HAP-1 (cell line): Measurements from ENCODE around the gene HGF.
"Not testable (repeated sequence)": the region's sequence is repeated elsewhere in the genome, so short reads cannot be mapped to it uniquely, and the experiment has no call there.

Experiments used
- DNase-seq, 2 experiments: peaks; one replicate each; pipeline ENCODE4 v3.0.0-alpha.2; 2016 to 2020; ENCODE audit warnings: low spot score in 2 of 2
- H3K27me3 ChIP-seq: fragments of 250-450 bp; sonication (Bioruptor Pico); 2 replicates; pipeline ENCODE4 v1.5.1; 2020; ENCODE audit warnings: low read depth, mild to moderate bottlenecking, moderate library complexity
- H3K36me3 ChIP-seq: fragments of 250-450 bp; sonication (Bioruptor Pico); replicated peaks from 2 replicates; pipeline ENCODE4 v1.5.1; 2020; ENCODE audit warnings: mild to moderate bottlenecking
- H3K4me1 ChIP-seq: fragments of 250-450 bp; sonication (Bioruptor Pico); 2 replicates; pipeline ENCODE4 v1.5.1; 2020; ENCODE audit warnings: mild to moderate bottlenecking
- H3K4me3 ChIP-seq: fragments of 250-450 bp; sonication (Bioruptor Pico); 2 replicates; pipeline ENCODE4 v1.5.1; 2020; ENCODE audit warnings: mild to moderate bottlenecking, moderate library complexity
- H3K9me3 ChIP-seq: fragments of 250-450 bp; sonication (Bioruptor Pico); 2 replicates; pipeline ENCODE4 v1.5.1; 2020; ENCODE audit warnings: mild to moderate bottlenecking, moderate library complexity
- in situ Hi-C: fragments of 300-500 bp; cut with MboI; formaldehyde crosslinking; loops from 3 replicates; pipeline ENCODE4 v1.14.3; 2020; ENCODE audit warnings: low sequenced_read_pairs, inconsistent platforms, mixed read lengths

HGF gene

GRCh38 chr7:81769891-81770727 lies at the start of gene HGF:
HGF (minus strand) TSS chr7:81770047; CDS start chr7:81769971, 76 bp downstream.
- peak in 1 of 2 experiments; percentile 29 for DNase-seq
- no peak within 1 kb of the TSS for H3K4me3 ChIP-seq
- H3K36me3 ChIP-seq, result no peaks in the 10 kb centered on the region
- H3K4me1 ChIP-seq, result peaks cover 4% of the 10 kb centered on the region
- in situ Hi-C loops, result no loop called here
- no peaks in the 10 kb centered on the region; the same call in 1 of the 2 replicates for H3K9me3 ChIP-seq
- no peaks in the 10 kb centered on the region for H3K27me3 ChIP-seq

GRCh38 chr7:81816312-81816711 lies 46.5 kb upstream of the HGF start:
- Histone ChIP-seq H3K36me3 (no peaks in the 10 kb centered on the region), H3K9me3 (no peaks in the 10 kb centered on the region), H3K27me3 (no peaks in the 10 kb centered on the region), H3K4me3 (no peak overlapping the region), H3K4me1 (no peaks in the 10 kb centered on the region)
- in situ Hi-C loops, result no loop called here
- DNase-seq, result no peak

GRCh38 chr7:81812866-81813476 lies 43.1 kb upstream of the HGF start:
- H3K4me3 ChIP-seq, in situ Hi-C loops, H3K36me3 ChIP-seq, H3K9me3 ChIP-seq, DNase-seq, H3K27me3 ChIP-seq, H3K4me1 ChIP-seq: not testable (repeated sequence)

DNA sequence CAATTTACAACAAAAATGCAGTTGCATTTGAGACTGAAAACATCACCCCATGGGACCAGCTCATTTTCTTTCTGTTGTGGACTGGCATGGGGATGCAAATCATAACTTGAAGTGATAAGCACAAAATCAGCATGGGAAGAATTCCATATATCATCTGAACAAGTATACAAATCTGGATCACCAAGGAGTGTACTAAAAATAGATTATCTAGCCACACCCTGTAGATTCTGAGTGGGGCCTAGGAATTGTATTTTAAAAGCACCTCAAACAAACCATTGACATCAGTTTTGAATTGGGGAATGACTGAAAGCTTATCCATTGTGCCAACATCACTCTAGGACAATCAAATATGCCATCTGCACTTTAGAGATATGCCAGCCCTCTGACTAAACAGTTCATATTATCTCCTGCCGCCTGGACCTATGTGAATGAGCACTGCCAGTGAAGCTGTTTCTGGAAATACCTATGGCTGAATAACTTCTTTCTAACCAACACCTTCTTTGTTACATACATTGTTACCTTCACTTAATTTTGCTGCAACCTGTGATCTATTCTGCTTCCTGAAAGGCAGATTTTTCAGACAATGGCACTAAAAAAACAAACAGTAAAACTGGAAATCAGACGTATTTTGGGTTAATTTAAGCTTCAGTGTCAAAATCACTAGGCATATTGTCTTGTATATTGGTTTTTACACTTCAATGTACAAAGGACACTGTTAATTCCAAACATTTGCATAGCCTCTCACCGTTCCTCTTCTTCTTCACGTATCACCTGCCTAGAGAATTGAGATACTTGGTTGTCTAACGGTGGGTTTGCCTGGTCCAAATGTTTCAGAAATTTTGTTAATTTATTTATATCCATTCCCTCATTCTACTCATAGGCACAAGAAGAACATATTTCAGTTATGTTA lies 42.4 kb upstream of the HGF start:
- H3K9me3 ChIP-seq, result no peaks in the 10 kb centered on the region
- no peak overlapping the region for H3K4me3 ChIP-seq
- H3K36me3 ChIP-seq, result no peaks in the 10 kb centered on the region
- no peak for DNase-seq
- in situ Hi-C loops, result no loop called here
- H3K4me1 ChIP-seq, result no peaks in the 10 kb centered on the region
- no peaks in the 10 kb centered on the region for H3K27me3 ChIP-seq

DNA sequence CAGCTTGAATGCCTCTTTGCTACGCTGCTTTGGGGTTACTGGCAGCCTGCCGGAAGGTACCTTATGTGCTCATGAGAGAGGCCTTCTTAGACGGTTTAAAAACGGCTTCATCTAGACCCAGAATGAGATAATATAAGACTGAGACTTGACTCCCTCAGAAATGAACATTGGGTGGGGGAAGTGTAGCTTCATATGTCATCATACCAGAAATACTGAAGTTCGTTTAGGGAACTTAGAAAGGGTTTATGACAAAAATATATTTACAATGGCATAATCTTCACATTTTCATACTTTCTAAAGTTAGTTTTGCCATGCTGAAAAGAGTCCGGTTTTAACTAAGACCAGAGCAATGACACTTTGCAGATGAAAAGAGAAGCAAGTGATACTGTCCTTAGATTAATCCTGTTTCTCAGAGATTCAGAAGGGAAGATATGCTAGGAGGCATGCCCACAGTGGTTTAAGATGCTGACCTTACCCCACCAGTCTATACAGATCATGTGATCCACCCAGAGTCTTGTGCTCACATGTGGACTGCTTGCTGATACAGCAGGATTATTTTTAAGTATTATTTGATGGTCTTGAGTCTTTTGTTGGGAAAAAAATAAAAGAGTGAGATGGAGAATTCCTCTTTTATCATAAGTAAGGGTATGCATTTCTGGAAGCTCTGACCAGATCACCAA lies 40.8 kb upstream of the HGF start:
- no peaks in the 10 kb centered on the region for H3K36me3 ChIP-seq
- in situ Hi-C loops, result no loop called here
- no peaks in the 10 kb centered on the region for H3K9me3 ChIP-seq
- no peak for DNase-seq
- H3K4me3 ChIP-seq, result no peak overlapping the region
- H3K27me3 ChIP-seq, result no peaks in the 10 kb centered on the region
- no peaks in the 10 kb centered on the region for H3K4me1 ChIP-seq

DNA sequence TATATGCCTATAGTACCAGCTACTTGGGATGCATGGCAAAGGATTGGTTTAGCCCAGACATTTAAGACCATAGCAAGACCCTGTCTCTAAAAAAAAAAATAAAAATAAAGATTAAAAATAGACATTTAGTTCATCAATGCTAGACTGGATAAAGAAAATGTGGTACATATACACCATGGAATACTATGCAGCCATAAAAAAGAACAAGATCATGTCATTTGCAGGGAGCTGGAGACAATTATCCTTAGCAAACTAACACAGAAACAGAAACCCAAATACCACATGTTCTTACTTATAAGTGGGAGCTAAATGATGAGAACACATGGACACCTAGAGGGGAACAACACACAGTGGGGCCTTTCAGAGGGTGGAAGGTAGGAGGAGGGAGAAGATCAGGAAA lies 38.5 kb upstream of the HGF start:
- H3K9me3 ChIP-seq, H3K27me3 ChIP-seq, H3K4me3 ChIP-seq, H3K4me1 ChIP-seq, in situ Hi-C loops, H3K36me3 ChIP-seq, DNase-seq: not testable (repeated sequence)

GRCh38 chr7:81803267-81803666 lies 33.4 kb upstream of the HGF start:
- Histone ChIP-seq H3K9me3 (no peaks in the 10 kb centered on the region), H3K27me3 (no peaks in the 10 kb centered on the region), H3K36me3 (no peaks in the 10 kb centered on the region), H3K4me3 (no peak overlapping the region), H3K4me1 (no peaks in the 10 kb centered on the region)
- in situ Hi-C loops, result no loop called here
- no peak for DNase-seq

DNA sequence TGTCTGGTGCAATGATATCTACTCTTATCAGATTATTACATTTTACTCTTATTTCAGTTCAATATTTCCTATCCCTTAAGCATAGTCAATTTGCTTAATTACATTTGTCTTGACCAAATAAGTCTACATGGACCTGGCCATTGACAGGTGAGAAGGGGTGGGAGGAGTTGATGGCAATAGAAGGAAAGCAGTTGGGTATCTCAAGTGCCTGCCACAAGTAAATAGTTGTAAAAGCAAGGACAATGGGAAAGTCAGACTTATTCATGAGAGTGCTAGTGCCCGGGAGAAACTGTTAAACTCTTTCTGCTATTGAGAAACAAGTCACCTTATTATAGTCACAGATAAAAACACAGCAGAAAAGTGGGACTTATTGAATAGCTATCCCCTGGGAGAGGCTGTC lies 32.4 kb upstream of the HGF start:
- Histone ChIP-seq H3K4me3 (no peak overlapping the region), H3K36me3 (no peaks in the 10 kb centered on the region), H3K9me3 (no peaks in the 10 kb centered on the region), H3K27me3 (no peaks in the 10 kb centered on the region), H3K4me1 (no peaks in the 10 kb centered on the region)
- in situ Hi-C loops, result no loop called here
- DNase-seq, result no peak

GRCh38 chr7:81801532-81801931 lies 31.7 kb upstream of the HGF start:
- Histone ChIP-seq H3K4me1 (no peaks in the 10 kb centered on the region), H3K9me3 (no peaks in the 10 kb centered on the region), H3K27me3 (no peaks in the 10 kb centered on the region), H3K4me3 (no peak overlapping the region), H3K36me3 (no peaks in the 10 kb centered on the region)
- in situ Hi-C loops, result no loop called here
- no peak for DNase-seq

GRCh38 chr7:81791568-81792518 lies 22.0 kb upstream of the HGF start:
- Histone ChIP-seq H3K27me3 (no peaks in the 10 kb centered on the region), H3K9me3 (no peaks in the 10 kb centered on the region), H3K4me3 (no peak overlapping the region), H3K36me3 (no peaks in the 10 kb centered on the region), H3K4me1 (peaks cover 3% of the 10 kb centered on the region; the same call in 1 of the 2 replicates)
- no peak for DNase-seq
- in situ Hi-C loops, result no loop called here

GRCh38 chr7:81790686-81791085 lies 20.8 kb upstream of the HGF start:
- in situ Hi-C loops, result no loop called here
- no peaks in the 10 kb centered on the region for H3K27me3 ChIP-seq
- no peak overlapping the region for H3K4me3 ChIP-seq
- H3K9me3 ChIP-seq, result no peaks in the 10 kb centered on the region
- no peak for DNase-seq
- no peaks in the 10 kb centered on the region for H3K36me3 ChIP-seq
- peaks cover 3% of the 10 kb centered on the region; the same call in 1 of the 2 replicates for H3K4me1 ChIP-seq

DNA sequence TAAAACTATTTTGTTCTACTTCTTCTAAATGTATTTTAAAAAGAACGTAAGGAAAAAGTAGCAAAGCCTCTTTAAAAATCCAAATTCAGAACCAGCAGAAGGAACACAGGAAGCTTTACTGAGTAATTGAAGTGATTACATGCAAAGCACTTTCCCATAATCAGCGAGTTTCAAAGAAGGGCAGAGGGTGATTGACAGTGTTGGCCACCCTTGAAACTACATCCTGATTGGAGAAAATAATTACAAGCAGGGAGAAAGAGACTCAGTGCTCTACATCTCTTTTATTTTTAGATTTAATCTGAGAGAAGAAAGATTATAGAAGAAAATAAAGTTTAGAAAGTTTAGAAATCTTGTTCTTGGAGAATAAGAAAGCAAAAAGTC lies 20.3 kb upstream of the HGF start:
- Histone ChIP-seq H3K4me1 (peaks cover 3% of the 10 kb centered on the region; the same call in 1 of the 2 replicates), H3K9me3 (no peaks in the 10 kb centered on the region), H3K4me3 (no peak overlapping the region), H3K36me3 (no peaks in the 10 kb centered on the region), H3K27me3 (no peaks in the 10 kb centered on the region)
- in situ Hi-C loops, result no loop called here
- DNase-seq, result no peak
